IMR-90 (cell line): Measurements from ENCODE around the gene RBMS3. TPM values are rescaled to one million over a fixed set of nuclear protein-coding genes. Genes with fewer than 3 reads are reported as not detected.

Experiments used
- ATAC-seq: fragments of 200-7000 bp; cut with Tn5 transposase; 2 replicates; pipeline ENCODE4 v1.9.1; 2020; ENCODE audit warnings: low read depth, mild to moderate bottlenecking, moderate library complexity
- BruUV-seq: library from RNA; stranded (reverse); fragments of 400-500 nt; replicated peaks from 2 replicates; lab custom pipeline; 2021; lab: Mats Ljungman, UMichigan
- CTCF ChIA-PET: fragments of 300-600 bp; formaldehyde crosslinking; extraction: SDS; loops from one replicate; lab custom pipeline; 2021; ENCODE audit warnings: antibody characterized with exemption; lab: Yijun Ruan, JAX
- POLR2A ChIA-PET: fragments of 300-600 bp; sonication (Branson Sonifier 250); formaldehyde crosslinking; loops from one replicate; lab custom pipeline; 2022; ENCODE audit warnings: antibody characterized with exemption; ENCODE audit not compliant: unreplicated experiment; lab: Charles Lee
- DNase-seq: peaks from one replicate; pipeline ENCODE4 v3.0.0; 2013
- H2AFZ ChIP-seq: replicated peaks from 2 replicates; pipeline ENCODE3; 2013; ENCODE audit warnings: low read length, mild to moderate bottlenecking; ENCODE audit not compliant: poor library complexity
- H2AK5ac ChIP-seq: 2 replicates; pipeline ENCODE4 v1.6.1; 2013; ENCODE audit warnings: low read depth, low read length, inconsistent platforms
- H2AK9ac ChIP-seq: replicated peaks from 2 replicates; pipeline ENCODE3; 2013; ENCODE audit warnings: mild to moderate bottlenecking, low read depth, low read length, moderate library complexity; ENCODE audit not compliant: poor library complexity
- H2BK120ac ChIP-seq: 2 replicates; pipeline ENCODE4 v1.6.1; 2013; ENCODE audit warnings: low read depth, low read length, inconsistent platforms
- H2BK15ac ChIP-seq: 3 replicates; pipeline ENCODE4 v1.6.1; 2013; ENCODE audit warnings: low read depth, low read length, inconsistent platforms
- H2BK20ac ChIP-seq: 2 replicates; pipeline ENCODE4 v1.6.1; 2013; ENCODE audit warnings: low read depth, mild to moderate bottlenecking, inconsistent platforms, low read length, moderate library complexity
- H2BK5ac ChIP-seq: 2 replicates; pipeline ENCODE4 v1.6.1; 2013; ENCODE audit warnings: mild to moderate bottlenecking, low read depth, low read length, inconsistent platforms; ENCODE audit not compliant: poor library complexity, severe bottlenecking
- H3K14ac ChIP-seq: replicated peaks from 2 replicates; pipeline ENCODE4 v1.6.1; 2013; ENCODE audit warnings: low read depth, low read length, inconsistent platforms
- H3K18ac ChIP-seq: 2 replicates; pipeline ENCODE4 v1.6.1; 2013; ENCODE audit warnings: low read depth, low read length, control low read depth
- H3K23ac ChIP-seq: 2 replicates; pipeline ENCODE4 v1.6.1; 2013; ENCODE audit warnings: low read depth, low read length, inconsistent platforms
- H3K27ac ChIP-seq: 2 replicates; pipeline ENCODE4 v1.5.1; 2013; ENCODE audit warnings: mild to moderate bottlenecking, control low read depth, low read length; ENCODE audit not compliant: insufficient read depth
- H3K27me3 ChIP-seq: 2 replicates; pipeline ENCODE4 v1.6.1; 2013; ENCODE audit warnings: low read length; ENCODE audit not compliant: control insufficient read depth, insufficient read depth
- H3K36me3 ChIP-seq: 2 replicates; pipeline ENCODE4 v1.6.1; 2013; ENCODE audit warnings: low read length, mixed read lengths; ENCODE audit not compliant: control insufficient read depth, insufficient read depth
- H3K4ac ChIP-seq: 2 replicates; pipeline ENCODE4 v1.6.1; 2013; ENCODE audit warnings: low read depth, low read length, inconsistent platforms
- H3K4me1 ChIP-seq: 2 replicates; pipeline ENCODE4 v1.6.1; 2013; ENCODE audit warnings: low read length, mixed read lengths; ENCODE audit not compliant: control insufficient read depth, insufficient read depth
- H3K4me2 ChIP-seq: 2 replicates; pipeline ENCODE4 v1.6.1; 2013; ENCODE audit warnings: low read depth, mild to moderate bottlenecking, control low read depth, low read length, moderate library complexity
- H3K4me3 ChIP-seq: 2 replicates; pipeline ENCODE4 v1.5.1; 2013; ENCODE audit warnings: low read depth, mild to moderate bottlenecking, control low read depth, low read length, moderate library complexity; ENCODE audit not compliant: insufficient read depth
- H3K56ac ChIP-seq: 2 replicates; pipeline ENCODE4 v1.6.1; 2013; ENCODE audit warnings: low read length, inconsistent platforms; ENCODE audit not compliant: insufficient read depth; ENCODE audit errors: extremely low read depth
- H3K79me1 ChIP-seq, 2 experiments: 2 replicates each; pipeline ENCODE4 v1.6.1; 2013; ENCODE audit warnings: low read length in 2 of 2, inconsistent platforms in 1 of 2, low read depth in 1 of 2
- H3K9ac ChIP-seq: 2 replicates; pipeline ENCODE4 v1.6.1; 2013; ENCODE audit warnings: low read depth, low read length, control low read depth
- H3K9me1 ChIP-seq: 2 replicates; pipeline ENCODE4 v1.6.1; 2013; ENCODE audit warnings: low read length, inconsistent platforms; ENCODE audit not compliant: insufficient read depth
- H3K9me3 ChIP-seq: 2 replicates; pipeline ENCODE4 v1.6.1; 2013; ENCODE audit warnings: low read length; ENCODE audit not compliant: control insufficient read depth, insufficient read depth
- H4K20me1 ChIP-seq: 2 replicates; pipeline ENCODE4 v1.6.1; 2013; ENCODE audit warnings: low read length, inconsistent platforms; ENCODE audit not compliant: insufficient read depth
- H4K5ac ChIP-seq: 2 replicates; pipeline ENCODE4 v1.6.1; 2013; ENCODE audit warnings: mild to moderate bottlenecking, low read depth, low read length, control low read depth
- H4K8ac ChIP-seq, 2 experiments: 2 replicates each; pipeline ENCODE4 v1.6.1; 2013; ENCODE audit warnings: low read depth in 2 of 2, low read length in 2 of 2, control low read depth in 1 of 2, inconsistent platforms in 1 of 2
- H4K91ac ChIP-seq: 2 replicates; pipeline ENCODE4 v1.6.1; 2013; ENCODE audit warnings: low read depth, low read length, inconsistent platforms; ENCODE audit not compliant: insufficient read depth
- BHLHE40 ChIP-seq: fragments of 150-350 bp; IDR thresholded peaks from 2 replicates; pipeline ENCODE4 v1.6.1; 2016; ENCODE audit warnings: mild to moderate bottlenecking, low read depth, low read length
- RFX5 ChIP-seq: IDR thresholded peaks from 2 replicates; pipeline ENCODE4 v1.8.0; 2012; ENCODE audit warnings: low read depth, mild to moderate bottlenecking, low read length, moderate library complexity
- WGBS, 2 experiments: methylation state at CpG; one replicate each; pipeline versions ENCODE4 v1.1.5 to v1.1.7; 2013; ENCODE audit warnings: missing lambda C conversion rate in 2 of 2; ENCODE audit not compliant: insufficient read length in 1 of 2; ENCODE audit errors: extremely low coverage in 2 of 2; 5-methylcytosine and 5-hydroxymethylcytosine counted together
- dilution Hi-C: fragments of 300-500 bp; cut with HindIII; formaldehyde crosslinking; loops from one replicate; pipeline ENCODE4 v1.14.3; 2018; ENCODE audit warnings: low sequenced_read_pairs; ENCODE audit not compliant: unreplicated experiment
- in situ Hi-C: fragments of 300-500 bp; cut with MboI; formaldehyde crosslinking; loops from 3 replicates; pipeline ENCODE4 v1.14.3; 2019; ENCODE audit warnings: low sequenced_read_pairs, inconsistent platforms, mixed read lengths
- intact Hi-C: fragments of 100-400 bp; cut with micrococcal nuclease; formaldehyde crosslinking; loops from 2 replicates; pipeline ENCODE4 v1.10.0; 2022
- polyA plus RNA-seq, 3 experiments: library from polyadenylated mRNA; depleted of rRNA; stranded (reverse); fragments of >200 nt; gene quantifications; 2 replicates each; pipeline ENCODE4 v1.2.3, GENCODE V29; 2012; ENCODE audit warnings: low replicate concordance in 1 of 3
- total RNA-seq: library from RNA; depleted of rRNA; stranded (reverse); fragments of >200 nt; gene quantifications from 2 replicates; pipeline ENCODE4 v1.2.3, GENCODE V29; 2012
- TF ChIP-seq, protein P1 (sequence below): fragments of 150-350 bp; IDR thresholded peaks from 2 replicates; pipeline ENCODE4 v1.6.1; 2017; ENCODE audit warnings: mild to moderate bottlenecking, antibody characterized with exemption, low read length, low read depth

The RBMS3 gene
- total and polyA plus RNA-seq, 2 of the 4 experiments (the other 2 are of a cell fraction), result 15.2 to 127 TPM

DNA sequence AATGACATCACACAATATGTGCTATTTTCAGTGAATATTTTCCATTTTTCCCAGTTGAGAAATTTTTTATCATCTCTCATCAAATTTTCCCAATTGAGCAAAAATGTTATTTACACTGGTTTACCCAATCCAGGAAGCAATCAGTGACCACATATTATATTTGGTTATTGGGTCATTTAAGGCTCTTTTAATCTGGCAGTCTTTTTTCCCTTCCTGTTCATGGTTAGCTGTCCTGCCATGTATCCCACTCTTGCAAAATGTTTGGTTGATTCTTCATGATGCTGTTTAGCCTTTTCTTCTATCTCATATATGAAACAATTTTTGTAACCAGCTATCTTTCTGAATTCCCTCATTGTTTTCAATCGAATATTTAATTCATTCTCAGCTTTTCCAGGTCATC lies 626.0 kb downstream of the RBMS3 start:
- H3K9me1 ChIP-seq, result no peaks in the 10 kb centered on the region
- no peaks in the 10 kb centered on the region for H3K36me3 ChIP-seq
- no peaks in the 10 kb centered on the region for H3K79me1 ChIP-seq
- no peak overlapping the region for H3K4ac ChIP-seq
- H2AK9ac ChIP-seq, result no peak overlapping the region
- DNase-seq, result no peak
- no peak overlapping the region for H2BK5ac ChIP-seq
- H3K9me3 ChIP-seq, result no peaks in the 10 kb centered on the region
- no peak overlapping the region for H3K23ac ChIP-seq
- ChIA-PET CTCF (no interaction called here), POLR2A (no interaction called here)
- H2BK15ac ChIP-seq, result no peak overlapping the region
- H2AFZ ChIP-seq, result no peak overlapping the region
- H4K20me1 ChIP-seq, result no peaks in the 10 kb centered on the region
- H3K4me3 ChIP-seq, result no peak overlapping the region
- no peak overlapping the region for H3K56ac ChIP-seq
- no peak overlapping the region for H2BK20ac ChIP-seq
- no peak overlapping the region for H4K8ac ChIP-seq
- no peak overlapping the region for H4K91ac ChIP-seq
- H3K14ac ChIP-seq, result no peak overlapping the region
- H2BK120ac ChIP-seq, result no peak overlapping the region
- TF ChIP-seq, protein P1, sequence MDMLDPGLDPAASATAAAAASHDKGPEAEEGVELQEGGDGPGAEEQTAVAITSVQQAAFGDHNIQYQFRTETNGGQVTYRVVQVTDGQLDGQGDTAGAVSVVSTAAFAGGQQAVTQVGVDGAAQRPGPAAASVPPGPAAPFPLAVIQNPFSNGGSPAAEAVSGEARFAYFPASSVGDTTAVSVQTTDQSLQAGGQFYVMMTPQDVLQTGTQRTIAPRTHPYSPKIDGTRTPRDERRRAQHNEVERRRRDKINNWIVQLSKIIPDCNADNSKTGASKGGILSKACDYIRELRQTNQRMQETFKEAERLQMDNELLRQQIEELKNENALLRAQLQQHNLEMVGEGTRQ, result no peak
- TF ChIP-seq BHLHE40 (no peak), RFX5 (no peak)
- no CpG with 5 or more reads among the region's 1 CpG for WGBS, 2 experiments
- H3K27ac ChIP-seq, result no peak overlapping the region
- intact Hi-C loops, result no loop called here
- no peaks in the 10 kb centered on the region for H3K4me1 ChIP-seq
- dilution Hi-C loops, result no loop called here
- H2AK5ac ChIP-seq, result no peak overlapping the region
- H4K5ac ChIP-seq, result no peak overlapping the region
- no peak for ATAC-seq
- no peak overlapping the region for H3K4me2 ChIP-seq
- no peak overlapping the region for H3K9ac ChIP-seq
- H3K27me3 ChIP-seq, result no peaks in the 10 kb centered on the region
- H3K18ac ChIP-seq, result no peak overlapping the region
- in situ Hi-C loops, result no loop called here
- no TSS peak for BruUV-seq
